Activated T-helper 2 cell treated with anti-CD3 and anti-CD28 coated beads, Interferon-gamma antibody, Interleukin-2, Interleukin-4, amounts not matched to agents 10 μg/mL and 5 μg/mL and 100 μg/mL, durations not matched to agents 14 hours and 24 hours and 36 hours (primary cell): Measurements from ENCODE around the gene NR5A2. TPM values are rescaled to one million over a fixed set of nuclear protein-coding genes. Genes with fewer than 3 reads are reported as not detected.

ENCODE experiments used
- DNase-seq: peaks from one replicate; pipeline ENCODE4 v3.0.0; 2021; ENCODE audit warnings: low spot score
- H3K27ac Mint-ChIP-seq: one replicate; pipeline ENCODE4 v1.8.0; 2021; ENCODE audit warnings: mixed read lengths
- H3K27me3 Mint-ChIP-seq: one replicate; pipeline ENCODE4 v1.8.0; 2021; ENCODE audit warnings: low read depth, mixed read lengths
- H3K36me3 Mint-ChIP-seq: one replicate; pipeline ENCODE4 v1.8.0; 2021; ENCODE audit warnings: low read depth, mixed read lengths
- H3K4me1 Mint-ChIP-seq: one replicate; pipeline ENCODE4 v1.8.0; 2021; ENCODE audit warnings: low read depth, mixed read lengths
- H3K4me3 Mint-ChIP-seq: one replicate; pipeline ENCODE4 v1.8.0; 2021; ENCODE audit warnings: low read depth, mild to moderate bottlenecking, moderate library complexity, mixed read lengths
- H3K9me3 Mint-ChIP-seq: one replicate; pipeline ENCODE4 v1.8.0; 2021; ENCODE audit warnings: mixed read lengths
- intact Hi-C: fragments of 100-400 bp; cut with micrococcal nuclease; formaldehyde crosslinking; loops from one replicate; pipeline ENCODE4 v1.15.1; 2023
- total RNA-seq: library from RNA; stranded (reverse); gene quantifications from 2 replicates; pipeline ENCODE4 v1.2.3, GENCODE V29; 2022

The NR5A2 gene
- total RNA-seq, 1 donor from 2014 or later, result not detected

DNA sequence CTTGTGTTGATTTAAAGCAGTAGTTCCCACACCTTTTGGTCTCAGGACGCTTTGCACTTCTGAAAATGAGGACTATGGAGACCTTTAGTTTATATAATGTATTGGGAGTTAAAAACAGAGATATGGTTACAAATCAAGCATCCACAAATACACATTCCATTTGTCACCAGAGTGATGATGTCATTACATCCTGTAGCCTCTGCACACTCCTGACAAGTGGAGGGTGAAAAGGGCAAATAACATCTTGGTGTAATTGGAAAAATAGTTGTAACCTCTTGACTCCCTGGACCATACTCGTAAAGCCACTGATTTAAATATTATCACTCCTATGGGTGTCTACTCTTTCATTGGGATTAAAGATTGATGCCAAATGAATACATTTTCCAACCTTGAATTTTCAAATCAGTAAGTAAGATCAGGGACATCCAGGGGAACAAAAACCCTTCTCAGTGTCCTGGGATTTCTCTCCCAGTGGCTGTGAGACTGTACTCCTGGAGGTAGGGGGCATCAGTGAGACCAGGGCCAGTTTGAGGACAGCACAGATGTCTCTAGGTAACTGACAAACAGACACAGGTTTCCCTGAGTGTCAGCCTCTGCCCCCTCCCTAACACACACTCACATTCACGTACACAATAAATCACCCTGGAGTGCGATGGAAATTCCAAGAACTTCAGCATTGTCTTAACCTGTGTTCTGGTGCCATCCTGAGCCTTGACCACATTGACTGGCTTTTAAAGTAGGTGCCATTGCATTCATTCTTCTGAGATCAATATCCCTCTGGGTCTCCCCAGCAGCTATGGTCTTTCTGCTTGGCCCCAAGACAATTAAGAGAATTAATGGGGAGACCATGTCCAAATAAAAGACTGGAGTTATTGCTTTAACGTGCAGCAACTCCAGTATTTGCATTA, 63.0 kb downstream of the NR5A2 start:
- intact Hi-C loops, result no loop called here

DNA sequence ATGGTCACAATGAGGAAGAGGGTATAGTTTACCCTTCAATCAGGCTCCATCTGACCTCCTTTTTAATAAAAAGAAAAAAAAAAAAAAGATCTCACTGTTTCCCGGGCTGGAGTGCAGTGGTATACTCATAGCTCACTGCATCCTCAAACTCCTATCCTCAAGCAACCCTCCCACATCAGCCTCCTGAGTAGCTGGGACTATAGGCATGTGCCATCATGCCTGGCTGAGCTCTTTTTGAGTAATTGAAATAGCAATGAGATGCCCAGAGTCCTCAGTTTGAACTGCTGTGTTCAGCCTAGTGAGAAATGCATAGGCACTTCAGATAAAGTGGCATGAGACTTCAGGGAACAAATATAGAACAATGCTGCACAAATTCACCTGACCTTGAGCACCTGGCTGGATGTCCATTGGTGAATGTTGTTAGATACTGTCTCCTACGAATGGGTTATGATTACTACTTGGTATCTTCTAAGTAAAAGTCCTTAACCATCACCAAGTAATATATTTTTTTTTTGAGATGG, 67.6 kb downstream of the NR5A2 start:
- Mint-ChIP-seq H3K4me3 (no peak overlapping the region), H3K27ac (no peak overlapping the region), H3K27me3 (peaks cover 10% of the 10 kb centered on the region), H3K4me1 (no peaks in the 10 kb centered on the region), H3K36me3 (no peaks in the 10 kb centered on the region), H3K9me3 (no peaks in the 10 kb centered on the region)
- intact Hi-C loops, result no loop called here
- no peak for DNase-seq

More for the DNA sequence above, 63.0 kb downstream of the NR5A2 start:
- Mint-ChIP-seq H3K4me3 (no peak overlapping the region), H3K4me1 (no peaks in the 10 kb centered on the region), H3K9me3 (no peaks in the 10 kb centered on the region), H3K27me3 (peaks cover 15% of the 10 kb centered on the region), H3K27ac (no peak overlapping the region), H3K36me3 (no peaks in the 10 kb centered on the region)
- no peak for DNase-seq

DNA sequence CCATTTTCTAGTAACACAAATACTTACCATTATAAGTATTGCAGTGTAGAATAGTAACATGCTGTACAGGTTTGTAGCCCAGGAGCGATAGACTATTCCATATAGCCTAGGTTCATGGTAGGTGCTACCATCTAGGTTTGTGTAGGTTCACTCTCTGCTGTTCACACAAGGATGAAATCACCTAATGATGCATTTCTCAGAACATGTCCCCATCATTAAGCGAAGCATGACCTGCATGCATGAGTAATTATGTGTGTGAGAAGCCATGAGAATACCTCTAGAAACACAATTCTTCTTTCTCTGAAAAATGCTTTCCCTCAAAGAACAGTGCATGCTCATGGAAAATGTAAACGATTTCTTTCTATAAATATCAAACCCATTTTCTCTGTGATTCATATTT, 69.3 kb downstream of the NR5A2 start:
- H3K9me3 Mint-ChIP-seq, result no peaks in the 10 kb centered on the region
- intact Hi-C loops, result no loop called here
- peaks cover 6% of the 10 kb centered on the region for H3K27me3 Mint-ChIP-seq
- no peaks in the 10 kb centered on the region for H3K4me1 Mint-ChIP-seq
- H3K36me3 Mint-ChIP-seq, result no peaks in the 10 kb centered on the region
- H3K4me3 Mint-ChIP-seq, result no peak overlapping the region
- DNase-seq, result no peak
- no peak overlapping the region for H3K27ac Mint-ChIP-seq

DNA sequence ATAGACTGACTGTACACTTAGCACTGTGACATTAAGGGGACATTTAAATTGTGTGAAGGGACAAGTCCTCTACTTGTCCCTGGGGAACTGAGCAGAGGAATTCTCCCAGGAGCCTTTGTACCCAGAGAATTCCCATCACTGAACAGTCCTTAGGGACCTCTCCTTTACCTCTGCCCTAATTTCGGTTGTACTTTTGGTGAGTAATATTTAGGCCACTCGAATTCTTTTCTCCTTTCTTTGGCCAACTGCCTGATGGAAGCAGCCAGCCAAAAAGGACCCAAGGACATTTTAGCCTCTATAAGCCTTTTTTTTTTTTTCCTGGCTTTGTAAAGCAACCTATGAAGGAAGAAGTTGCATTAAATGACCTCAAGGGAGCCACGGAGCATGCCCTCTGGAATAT, 71.5 kb downstream of the NR5A2 start:
- Mint-ChIP-seq H3K36me3 (no peaks in the 10 kb centered on the region), H3K27me3 (peaks cover 10% of the 10 kb centered on the region), H3K4me1 (no peaks in the 10 kb centered on the region), H3K4me3 (no peak overlapping the region), H3K27ac (no peak overlapping the region), H3K9me3 (no peaks in the 10 kb centered on the region)
- intact Hi-C loops, result no loop called here
- no peak for DNase-seq

DNA sequence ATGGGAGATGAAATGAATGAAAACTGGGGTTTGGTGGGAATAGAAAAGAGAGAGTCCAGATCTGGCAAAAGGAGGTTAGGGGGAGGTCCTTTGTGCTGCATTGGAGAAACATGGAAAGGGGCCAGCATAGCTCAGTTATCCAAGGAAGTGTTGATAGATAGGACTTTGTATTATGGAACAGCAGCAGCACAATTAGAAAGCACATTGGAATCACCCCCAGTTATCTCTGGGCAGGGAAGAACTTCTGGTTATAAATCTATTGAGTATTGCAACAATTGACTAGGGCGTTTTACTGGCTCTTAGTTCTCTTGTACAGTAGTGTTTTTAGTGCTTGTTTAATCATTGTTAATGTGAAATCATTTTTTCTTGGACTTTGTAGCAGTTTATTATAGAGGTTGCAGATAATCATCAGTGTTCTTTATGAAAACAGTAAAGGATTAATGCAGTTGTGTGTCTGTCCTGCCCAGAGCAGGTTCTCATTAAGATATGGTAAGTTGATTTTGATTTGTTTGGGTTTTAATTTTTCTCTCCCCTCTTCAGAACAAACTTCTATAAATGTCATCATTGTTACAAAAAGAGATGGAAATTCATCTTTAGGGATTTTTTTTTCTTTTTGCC, 76.6 kb downstream of the NR5A2 start:
- Mint-ChIP-seq H3K27me3 (peaks cover 11% of the 10 kb centered on the region), H3K36me3 (no peaks in the 10 kb centered on the region), H3K4me1 (no peaks in the 10 kb centered on the region), H3K27ac (no peak overlapping the region), H3K4me3 (no peak overlapping the region), H3K9me3 (no peaks in the 10 kb centered on the region)
- DNase-seq, result no peak
- intact Hi-C loops, result no loop called here

DNA sequence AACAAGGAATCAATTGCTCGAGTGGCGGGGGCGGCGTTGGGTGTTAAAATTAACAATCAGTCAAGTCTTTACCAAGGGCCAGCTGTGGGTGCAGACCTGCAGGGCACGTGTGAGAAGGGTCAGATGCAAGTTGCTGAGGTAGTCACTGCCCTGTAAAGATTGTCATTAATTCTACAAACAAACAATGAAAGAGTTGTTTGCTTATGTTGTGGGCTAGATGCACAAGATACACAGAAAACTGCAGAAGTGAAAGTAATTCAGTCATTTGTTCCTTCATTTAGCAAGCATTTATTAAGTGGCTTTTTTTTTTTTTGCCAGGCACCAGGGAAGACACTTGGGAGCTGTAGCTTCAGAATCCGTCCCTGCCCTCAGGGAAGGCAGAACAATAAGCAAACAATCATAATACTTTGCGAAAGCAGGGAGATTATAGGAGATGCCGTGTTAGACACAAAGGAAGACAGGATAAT, 79.5 kb downstream of the NR5A2 start:
- no peak for DNase-seq
- no peak overlapping the region for H3K27ac Mint-ChIP-seq
- no peaks in the 10 kb centered on the region for H3K36me3 Mint-ChIP-seq
- intact Hi-C loops, result no loop called here
- no peaks in the 10 kb centered on the region for H3K4me1 Mint-ChIP-seq
- H3K4me3 Mint-ChIP-seq, result no peak overlapping the region
- no peaks in the 10 kb centered on the region for H3K9me3 Mint-ChIP-seq
- H3K27me3 Mint-ChIP-seq, result peaks cover 19% of the 10 kb centered on the region

DNA sequence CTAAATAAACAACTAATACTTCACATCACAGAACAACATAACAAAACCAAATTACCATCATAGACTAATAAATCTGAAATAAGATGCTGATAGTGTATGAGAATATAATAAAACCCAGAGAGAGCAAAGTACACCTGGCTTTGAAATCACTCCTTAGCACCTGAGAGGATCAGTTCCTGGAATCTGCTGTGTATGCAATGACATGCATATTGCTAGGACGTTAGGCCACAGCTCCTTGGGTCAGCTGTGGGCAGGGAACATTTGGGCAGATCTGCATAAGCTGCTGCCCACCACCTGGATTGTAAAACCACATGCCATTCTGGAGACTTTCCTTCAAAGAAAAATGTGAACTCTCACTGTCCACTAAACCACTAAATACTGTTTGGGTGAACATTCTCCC, 81.1 kb downstream of the NR5A2 start:
- no peak for DNase-seq
- intact Hi-C loops, result no loop called here
- H3K36me3 Mint-ChIP-seq, result no peaks in the 10 kb centered on the region
- no peaks in the 10 kb centered on the region for H3K9me3 Mint-ChIP-seq
- H3K27me3 Mint-ChIP-seq, result peaks cover 23% of the 10 kb centered on the region
- H3K4me3 Mint-ChIP-seq, result no peak overlapping the region
- H3K4me1 Mint-ChIP-seq, result no peaks in the 10 kb centered on the region
- no peak overlapping the region for H3K27ac Mint-ChIP-seq

DNA sequence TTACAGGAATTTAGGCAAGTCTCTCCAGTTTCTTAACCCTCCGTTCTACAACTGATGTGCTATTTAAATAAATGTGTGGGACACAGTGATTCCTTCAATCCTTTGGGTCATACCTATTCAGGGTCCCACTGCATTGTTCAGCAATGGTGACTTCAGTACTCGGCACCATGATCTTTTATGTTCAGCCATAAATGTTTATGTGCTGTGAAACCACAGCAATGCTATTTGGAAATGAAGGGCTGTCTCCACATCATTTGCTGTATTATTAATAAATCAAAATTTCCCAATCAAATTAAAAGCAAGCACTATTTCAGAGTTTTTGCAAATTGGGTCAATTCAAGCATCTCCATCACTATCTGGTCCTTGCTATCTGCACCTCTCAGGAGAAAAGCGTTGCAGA, 84.8 kb downstream of the NR5A2 start:
- Mint-ChIP-seq H3K4me1 (no peaks in the 10 kb centered on the region), H3K9me3 (no peaks in the 10 kb centered on the region), H3K27me3 (peaks cover 26% of the 10 kb centered on the region), H3K27ac (no peak overlapping the region), H3K4me3 (no peak overlapping the region), H3K36me3 (no peaks in the 10 kb centered on the region)
- no peak for DNase-seq
- intact Hi-C loops, result no loop called here

DNA sequence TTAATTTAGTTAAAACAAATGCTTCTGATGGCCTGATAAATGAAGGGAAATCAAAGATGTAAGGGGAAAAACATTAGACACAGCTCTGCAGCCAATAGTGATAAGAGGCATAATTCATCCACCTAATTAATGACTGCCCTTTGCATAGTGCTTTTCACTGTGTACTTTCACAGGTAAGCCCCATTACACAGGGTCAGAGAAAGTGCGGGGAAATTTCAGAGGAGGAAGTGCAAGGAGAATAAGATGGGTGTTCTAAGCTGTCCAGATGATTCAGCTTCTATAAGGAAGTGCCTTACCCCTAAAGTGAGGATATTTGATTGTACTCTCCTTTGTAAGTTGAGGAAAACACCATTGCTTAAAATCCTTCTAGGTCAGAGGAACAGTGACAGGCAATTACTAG, 88.0 kb downstream of the NR5A2 start:
- Mint-ChIP-seq H3K27me3 (peaks cover 34% of the 10 kb centered on the region), H3K36me3 (no peaks in the 10 kb centered on the region), H3K4me3 (no peak overlapping the region), H3K27ac (no peak overlapping the region), H3K4me1 (no peaks in the 10 kb centered on the region), H3K9me3 (no peaks in the 10 kb centered on the region)
- DNase-seq, result no peak
- intact Hi-C loops, result no loop called here

DNA sequence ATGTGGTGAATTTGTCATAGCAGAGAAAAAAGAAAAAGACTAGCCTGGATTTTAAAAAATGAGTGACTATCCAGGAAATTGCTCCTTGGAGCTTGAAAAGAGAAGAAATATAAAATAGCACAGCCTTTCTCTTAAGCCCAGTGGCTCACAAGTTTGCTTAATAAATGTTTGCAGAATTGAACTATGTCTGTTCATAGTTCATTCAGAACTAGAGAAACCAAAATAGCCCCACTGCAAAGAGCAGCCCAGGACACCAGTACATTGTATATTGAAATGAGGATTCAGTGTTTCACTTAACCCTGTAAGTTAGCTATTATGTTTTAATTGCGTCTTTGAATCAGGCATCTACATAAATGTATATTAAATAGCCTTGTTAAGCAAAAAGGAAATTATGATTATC, 88.8 kb downstream of the NR5A2 start:
- H3K4me3 Mint-ChIP-seq, result no peak overlapping the region
- H3K27ac Mint-ChIP-seq, result no peak overlapping the region
- no peaks in the 10 kb centered on the region for H3K9me3 Mint-ChIP-seq
- no peaks in the 10 kb centered on the region for H3K4me1 Mint-ChIP-seq
- intact Hi-C loops, result no loop called here
- peaks cover 38% of the 10 kb centered on the region for H3K27me3 Mint-ChIP-seq
- DNase-seq, result no peak
- H3K36me3 Mint-ChIP-seq, result no peaks in the 10 kb centered on the region

DNA sequence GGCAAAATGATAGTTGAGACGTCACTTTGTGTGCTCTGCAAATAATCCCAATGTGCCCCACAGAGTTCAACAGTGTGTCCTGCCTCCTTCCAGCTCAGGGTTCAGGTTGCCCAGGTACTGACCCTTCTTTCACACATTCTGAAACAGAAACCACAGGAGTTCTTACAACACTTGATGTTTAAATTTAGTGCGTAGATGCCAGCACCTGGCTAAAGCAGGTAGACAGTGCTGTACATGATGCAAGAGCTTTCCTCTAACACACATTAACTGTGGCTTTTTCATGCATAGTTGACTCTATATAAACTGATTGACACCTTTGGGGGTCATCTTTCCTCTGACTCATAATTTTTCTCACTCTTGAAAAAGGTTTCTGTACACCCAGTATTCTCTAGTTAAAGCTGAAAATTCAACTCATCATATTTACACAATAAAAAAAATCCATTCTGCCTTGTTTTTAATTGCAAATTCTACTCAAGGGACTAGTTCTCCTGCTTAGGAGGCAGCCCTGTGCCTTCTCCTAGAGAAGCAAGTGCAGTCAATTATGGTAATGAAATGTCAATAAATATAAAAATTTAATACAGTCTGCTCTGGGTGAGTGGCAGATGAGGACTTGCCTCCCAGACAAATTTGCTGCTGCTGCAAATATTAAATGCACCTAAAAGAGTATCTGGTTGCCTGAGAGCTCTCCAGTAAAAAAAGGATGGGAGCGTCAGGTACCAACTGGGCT, 91.4 kb downstream of the NR5A2 start:
- no peaks in the 10 kb centered on the region for H3K36me3 Mint-ChIP-seq
- H3K9me3 Mint-ChIP-seq, result no peaks in the 10 kb centered on the region

DNA sequence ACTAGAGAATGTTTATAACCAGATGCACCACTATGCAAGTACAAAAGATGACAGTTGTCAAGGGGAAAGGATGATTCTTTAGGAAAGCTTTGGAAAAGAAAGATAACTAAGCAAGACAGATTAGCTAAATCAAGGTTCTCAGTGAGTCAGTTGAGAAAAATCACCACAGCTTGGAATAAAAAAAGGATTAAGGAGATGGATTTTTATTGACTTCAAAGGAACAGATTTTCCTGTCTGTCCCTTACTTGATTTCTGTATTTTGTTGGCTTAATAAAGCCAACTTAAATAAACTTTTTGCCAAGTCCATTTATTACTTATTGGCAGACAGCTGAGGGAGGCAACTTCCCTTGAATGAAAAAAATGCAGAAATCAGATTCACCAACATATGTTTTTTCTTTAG, 93.9 kb downstream of the NR5A2 start:
- Mint-ChIP-seq H3K27ac (no peak overlapping the region), H3K4me3 (no peak overlapping the region), H3K36me3 (no peaks in the 10 kb centered on the region), H3K9me3 (no peaks in the 10 kb centered on the region), H3K4me1 (no peaks in the 10 kb centered on the region), H3K27me3 (peaks cover 40% of the 10 kb centered on the region)
- intact Hi-C loops, result no loop called here
- no peak for DNase-seq

More for the DNA sequence above, 91.4 kb downstream of the NR5A2 start:
- Mint-ChIP-seq H3K4me3 (no peak overlapping the region), H3K27me3 (peaks cover 41% of the 10 kb centered on the region), H3K27ac (no peak overlapping the region), H3K4me1 (no peaks in the 10 kb centered on the region)
- intact Hi-C loops, result no loop called here
- no peak for DNase-seq
